Measurements from ENCODE around the gene ZNF205. TPM values are rescaled to one million over a fixed set of nuclear protein-coding genes. Genes with fewer than 3 reads are reported as not detected.

The ZNF205 gene
- total and polyA plus RNA-seq, 2 of the 13 experiments (the other 11 are each of a cell fraction or from before 2014, with no cell fraction given): 5.8 to 10.2 TPM

DNA sequence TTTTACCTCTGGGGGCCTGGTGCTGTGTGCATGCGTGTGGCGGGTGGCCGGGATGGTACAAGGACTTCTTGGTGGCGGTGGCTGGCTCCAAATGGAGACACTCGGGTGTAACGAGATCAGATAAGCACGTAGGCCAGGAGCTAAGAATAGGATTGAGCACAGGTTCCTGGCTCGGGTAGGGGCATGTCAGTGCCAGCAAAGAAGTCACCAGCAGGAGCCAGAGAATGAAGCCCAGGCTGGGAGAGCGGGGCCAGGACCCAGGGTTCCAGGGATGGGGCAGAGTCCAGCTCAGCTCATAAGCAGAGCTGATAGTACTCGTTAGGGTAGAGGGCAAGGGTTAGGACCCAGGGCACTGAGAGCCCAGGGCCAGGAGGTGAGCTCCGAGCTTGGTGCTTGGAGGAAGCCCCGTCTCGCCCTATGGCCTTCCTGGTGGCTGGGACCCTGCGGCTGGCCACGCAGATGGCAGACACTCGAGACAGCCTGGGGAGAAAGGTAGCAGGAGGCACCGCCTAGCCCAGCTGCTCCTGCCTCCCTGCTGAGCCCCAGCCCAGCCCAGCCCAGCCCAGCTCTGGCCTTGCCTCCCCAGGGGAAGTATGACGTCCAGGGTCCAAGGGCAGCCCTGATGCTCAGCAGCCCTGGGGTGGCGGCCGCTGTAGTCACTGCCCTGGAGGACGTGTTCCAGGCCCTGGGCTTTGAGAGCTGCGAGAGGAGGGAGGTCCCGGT is 31.4 kb downstream of the ZNF205 start (continued):
- TF ChIP-seq, protein P1, sequence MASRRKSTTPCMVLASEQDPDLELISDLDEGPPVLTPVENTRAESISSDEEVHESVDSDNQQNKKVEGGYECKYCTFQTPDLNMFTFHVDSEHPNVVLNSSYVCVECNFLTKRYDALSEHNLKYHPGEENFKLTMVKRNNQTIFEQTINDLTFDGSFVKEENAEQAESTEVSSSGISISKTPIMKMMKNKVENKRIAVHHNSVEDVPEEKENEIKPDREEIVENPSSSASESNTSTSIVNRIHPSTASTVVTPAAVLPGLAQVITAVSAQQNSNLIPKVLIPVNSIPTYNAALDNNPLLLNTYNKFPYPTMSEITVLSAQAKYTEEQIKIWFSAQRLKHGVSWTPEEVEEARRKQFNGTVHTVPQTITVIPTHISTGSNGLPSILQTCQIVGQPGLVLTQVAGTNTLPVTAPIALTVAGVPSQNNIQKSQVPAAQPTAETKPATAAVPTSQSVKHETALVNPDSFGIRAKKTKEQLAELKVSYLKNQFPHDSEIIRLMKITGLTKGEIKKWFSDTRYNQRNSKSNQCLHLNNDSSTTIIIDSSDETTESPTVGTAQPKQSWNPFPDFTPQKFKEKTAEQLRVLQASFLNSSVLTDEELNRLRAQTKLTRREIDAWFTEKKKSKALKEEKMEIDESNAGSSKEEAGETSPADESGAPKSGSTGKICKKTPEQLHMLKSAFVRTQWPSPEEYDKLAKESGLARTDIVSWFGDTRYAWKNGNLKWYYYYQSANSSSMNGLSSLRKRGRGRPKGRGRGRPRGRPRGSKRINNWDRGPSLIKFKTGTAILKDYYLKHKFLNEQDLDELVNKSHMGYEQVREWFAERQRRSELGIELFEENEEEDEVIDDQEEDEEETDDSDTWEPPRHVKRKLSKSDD (CRISPR knock-in tag; IDR thresholded peaks at IDR 0.05; ENCODE audit: low read depth): no peak
- no peak for TF ChIP-seq SIN3A (IDR thresholded peaks at IDR 0.05; ENCODE audit: borderline replicate concordance, low read depth, low read length)
- TF ChIP-seq SP1 (IDR thresholded peaks at IDR 0.05): no peak
- no peak for TF ChIP-seq SP1 (CRISPR knock-in tag; IDR thresholded peaks at IDR 0.05)
- no peak for TF ChIP-seq STAT6 (CRISPR knock-in tag; IDR thresholded peaks at IDR 0.05; ENCODE audit: borderline replicate concordance)
- TF ChIP-seq PPARG (CRISPR knock-in tag; conservative IDR thresholded peaks at IDR 0.05): no peak
- no peak for TF ChIP-seq GMEB2 (CRISPR knock-in tag; IDR thresholded peaks at IDR 0.05; ENCODE audit: low read depth)
- TF ChIP-seq CHD4 (IDR thresholded peaks at IDR 0.05; ENCODE audit: borderline replicate concordance, low read length): no peak
- TF ChIP-seq PHF5A (CRISPR knock-in tag; IDR thresholded peaks at IDR 0.05; ENCODE audit: low read depth, unreplicated experiment): no peak
- no peak for TF ChIP-seq TEAD2 (CRISPR knock-in tag; IDR thresholded peaks at IDR 0.05)
- TF ChIP-seq YY1 (IDR thresholded peaks at IDR 0.05; ENCODE audit: insufficient read depth, insufficient replicate concordance, low read depth, low read length): no peak
- no peak for TF ChIP-seq DNMT3B (CRISPR knock-in tag; conservative IDR thresholded peaks at IDR 0.05)
- TF ChIP-seq ARNTL (CRISPR knock-in tag; IDR thresholded peaks at IDR 0.05): 0 out of 2 replicates have a peak, but pooled peaks have one; percentile 25
- TF ChIP-seq ZFX (CRISPR knock-in tag; IDR thresholded peaks at IDR 0.05; ENCODE audit: low read depth): peak; percentile 81; the same call in 1 of the 2 replicates
- no peak for TF ChIP-seq MTA3 (CRISPR knock-in tag; IDR thresholded peaks at IDR 0.05)
- TF ChIP-seq E2F1 (CRISPR knock-in tag; IDR thresholded peaks at IDR 0.05): no peak
- TF ChIP-seq ZEB1 (IDR thresholded peaks at IDR 0.05; ENCODE audit: insufficient replicate concordance, low read depth): no peak
- no peak for TF ChIP-seq DDIT3 (CRISPR knock-in tag; IDR thresholded peaks at IDR 0.05)
- TF ChIP-seq ZKSCAN8 (CRISPR knock-in tag; IDR thresholded peaks at IDR 0.05; ENCODE audit: borderline replicate concordance): no peak
- TF ChIP-seq ZNF501 (CRISPR knock-in tag; IDR thresholded peaks at IDR 0.05): no peak

All from HepG2 (cell line).